DOHH2 (cell line): Measurements from ENCODE around the gene ADIPOR2.

Experiments
- H3F3A ChIP-seq: fragments of 200-600 bp; sonication (generic), shearing (Covaris generic); 2 replicates; pipeline ENCODE4 v1.6.0; 2016; ENCODE audit warnings: antibody characterized with exemption, mild to moderate bottlenecking; ENCODE audit not compliant: control insufficient read depth, insufficient read depth
- H3K27ac ChIP-seq: fragments of 200-600 bp; sonication (generic); 2 replicates; pipeline ENCODE4 v1.5.1; 2014; ENCODE audit warnings: low read depth, mild to moderate bottlenecking, low read length, moderate library complexity
- H3K27me3 ChIP-seq: fragments of 200-600 bp; sonication (generic); 2 replicates; pipeline ENCODE4 v1.6.1; 2014; ENCODE audit warnings: mild to moderate bottlenecking, low read length, mixed read lengths; ENCODE audit not compliant: control insufficient read depth
- H3K36me3 ChIP-seq: fragments of 200-600 bp; sonication (generic); 2 replicates; pipeline ENCODE4 v1.6.1; 2014; ENCODE audit warnings: mild to moderate bottlenecking, low read length, moderate library complexity, mixed read lengths; ENCODE audit not compliant: control insufficient read depth
- H3K4me1 ChIP-seq: fragments of 200-600 bp; sonication (generic); 2 replicates; pipeline ENCODE4 v1.6.1; 2014; ENCODE audit warnings: mild to moderate bottlenecking, low read length, mixed read lengths; ENCODE audit not compliant: control insufficient read depth
- H3K4me2 ChIP-seq: fragments of 200-600 bp; sonication (generic); 2 replicates; pipeline ENCODE4 v1.6.0; 2014; ENCODE audit warnings: mild to moderate bottlenecking, low read length, moderate library complexity
- H3K4me3 ChIP-seq: fragments of 200-600 bp; sonication (generic); 2 replicates; pipeline ENCODE4 v1.5.1; 2014; ENCODE audit warnings: mild to moderate bottlenecking, low read length, mixed read lengths
- H3K79me2 ChIP-seq: fragments of 200-600 bp; sonication (generic); 2 replicates; pipeline ENCODE4 v1.6.1; 2014; ENCODE audit warnings: mild to moderate bottlenecking, low read length, mixed read lengths; ENCODE audit not compliant: control insufficient read depth
- H3K9me2 ChIP-seq: fragments of 200-600 bp; sonication (generic); replicated peaks from 2 replicates; pipeline ENCODE4 v1.6.1; 2014; ENCODE audit warnings: mild to moderate bottlenecking, low read length, mixed read lengths; ENCODE audit not compliant: control insufficient read depth
- H3K9me3 ChIP-seq: fragments of 200-600 bp; sonication (generic); 2 replicates; pipeline ENCODE4 v1.6.1; 2014; ENCODE audit warnings: antibody characterized with exemption, low read length, mixed read lengths; ENCODE audit not compliant: control insufficient read depth, insufficient read depth
- H4K20me1 ChIP-seq: fragments of 200-600 bp; sonication (generic); 2 replicates; pipeline ENCODE4 v1.6.0; 2014; ENCODE audit warnings: low read depth, mild to moderate bottlenecking, antibody characterized with exemption, low read length, moderate library complexity; ENCODE audit not compliant: control insufficient read depth, insufficient read depth
- CTCF ChIP-seq: fragments of 200-600 bp; sonication (generic); IDR thresholded peaks from one replicate; pipeline ENCODE4 v1.5.1; 2014; ENCODE audit warnings: antibody characterized with exemption, mild to moderate bottlenecking, low read depth, low read length; ENCODE audit not compliant: poor library complexity, severe bottlenecking
- EZH2phosphoT487 ChIP-seq: fragments of 200-600 bp; sonication (generic); IDR thresholded peaks from 2 replicates; pipeline ENCODE4 v1.6.1; 2017; ENCODE audit warnings: borderline replicate concordance, mild to moderate bottlenecking, antibody characterized with exemption, low read length, moderate library complexity, mixed read lengths

The ADIPOR2 gene

GRCh38 chr12:1657688-1658087 is 33.2 kb upstream of the ADIPOR2 start:
- Histone ChIP-seq H4K20me1 (no peaks in the 10 kb centered on the region), H3K9me3 (no peaks in the 10 kb centered on the region), H3K4me2 (no peak overlapping the region), H3K9me2 (no peaks in the 10 kb centered on the region), H3K27me3 (no peaks in the 10 kb centered on the region; the same call in 1 of the 2 replicates), H3K27ac (no peak overlapping the region), H3F3A (peaks cover 10% of the 10 kb centered on the region), H3K4me3 (no peak overlapping the region), H3K79me2 (no peaks in the 10 kb centered on the region), H3K4me1 (peaks cover 4% of the 10 kb centered on the region), H3K36me3 (no peaks in the 10 kb centered on the region)
- no peak for TF ChIP-seq CTCF
- no peak for TF ChIP-seq EZH2phosphoT487

GRCh38 chr12:1660304-1661187 is 30.3 kb upstream of the ADIPOR2 start:
- TF ChIP-seq CTCF (no peak), EZH2phosphoT487 (no peak)
- Histone ChIP-seq H3K9me2 (no peaks in the 10 kb centered on the region), H3K79me2 (no peaks in the 10 kb centered on the region), H3K27ac (no peak overlapping the region), H3K4me1 (peaks cover 6% of the 10 kb centered on the region; the same call in 1 of the 2 replicates), H3K4me3 (no peak overlapping the region), H3K4me2 (no peak overlapping the region), H3K36me3 (no peaks in the 10 kb centered on the region), H4K20me1 (no peaks in the 10 kb centered on the region), H3F3A (peaks cover 10% of the 10 kb centered on the region), H3K27me3 (peaks cover 2% of the 10 kb centered on the region), H3K9me3 (no peaks in the 10 kb centered on the region)

GRCh38 chr12:1661553-1662335 is 29.1 kb upstream of the ADIPOR2 start:
- Histone ChIP-seq H3K36me3 (no peaks in the 10 kb centered on the region), H3K79me2 (no peaks in the 10 kb centered on the region), H3F3A (peaks cover 10% of the 10 kb centered on the region), H3K9me3 (no peaks in the 10 kb centered on the region), H3K9me2 (no peaks in the 10 kb centered on the region), H3K4me1 (peaks cover 9% of the 10 kb centered on the region), H3K4me2 (peak overlapping the region; percentile 83), H3K27ac (peak overlapping the region; percentile 51), H4K20me1 (no peaks in the 10 kb centered on the region), H3K27me3 (peaks cover 2% of the 10 kb centered on the region; the same call in 1 of the 2 replicates), H3K4me3 (peak overlapping the region; percentile 61)
- TF ChIP-seq CTCF (no peak), EZH2phosphoT487 (no peak)
